HUES64 (cell line): Measurements from ENCODE around the gene ZDHHC20. TPM values are rescaled to one million over a fixed set of nuclear protein-coding genes. Genes with fewer than 3 reads are reported as not detected.

Experiments used
- H3K27ac ChIP-seq: 2 replicates; pipeline ENCODE4 v1.7.0; 2013; ENCODE audit warnings: low read depth, low read length, inconsistent platforms
- H3K27me3 ChIP-seq: 2 replicates; pipeline ENCODE4 v1.6.1; 2013; ENCODE audit warnings: mild to moderate bottlenecking, low read length; ENCODE audit not compliant: insufficient read depth
- H3K36me3 ChIP-seq: 2 replicates; pipeline ENCODE4 v1.6.1; 2013; ENCODE audit warnings: mild to moderate bottlenecking, low read length; ENCODE audit not compliant: insufficient read depth
- H3K4me1 ChIP-seq: 2 replicates; pipeline ENCODE4 v1.6.1; 2013; ENCODE audit warnings: mild to moderate bottlenecking, low read length, moderate library complexity; ENCODE audit not compliant: insufficient read depth
- H3K4me3 ChIP-seq: 2 replicates; pipeline ENCODE4 v1.5.1; 2013; ENCODE audit warnings: mild to moderate bottlenecking, low read length, moderate library complexity
- H3K9ac ChIP-seq: 2 replicates; pipeline ENCODE4 v1.6.1; 2013; ENCODE audit warnings: mild to moderate bottlenecking, low read depth, low read length
- H3K9me3 ChIP-seq: 2 replicates; pipeline ENCODE4 v1.6.1; 2013; ENCODE audit warnings: low read depth, low read length; ENCODE audit not compliant: insufficient read depth
- WGBS: fragments of 150-250, 120-280 bp; methylation state at CpG from one replicate; pipeline ENCODE4 v1.1.7; 2013; ENCODE audit warnings: missing lambda C conversion rate; 5-methylcytosine and 5-hydroxymethylcytosine counted together
- polyA plus RNA-seq, 2 experiments: library from polyadenylated mRNA; stranded (reverse); fragments of 50-300 nt; gene quantifications; one replicate each; pipeline ENCODE4 v1.2.3, GENCODE V29; 2013

The ZDHHC20 gene, protein sequence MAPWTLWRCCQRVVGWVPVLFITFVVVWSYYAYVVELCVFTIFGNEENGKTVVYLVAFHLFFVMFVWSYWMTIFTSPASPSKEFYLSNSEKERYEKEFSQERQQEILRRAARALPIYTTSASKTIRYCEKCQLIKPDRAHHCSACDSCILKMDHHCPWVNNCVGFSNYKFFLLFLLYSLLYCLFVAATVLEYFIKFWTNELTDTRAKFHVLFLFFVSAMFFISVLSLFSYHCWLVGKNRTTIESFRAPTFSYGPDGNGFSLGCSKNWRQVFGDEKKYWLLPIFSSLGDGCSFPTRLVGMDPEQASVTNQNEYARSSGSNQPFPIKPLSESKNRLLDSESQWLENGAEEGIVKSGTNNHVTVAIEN
- polyA plus RNA-seq (2013, experiment 1 of 2) = 61.2 TPM
- polyA plus RNA-seq (2013, experiment 2 of 2) = 50.1 TPM

DNA sequence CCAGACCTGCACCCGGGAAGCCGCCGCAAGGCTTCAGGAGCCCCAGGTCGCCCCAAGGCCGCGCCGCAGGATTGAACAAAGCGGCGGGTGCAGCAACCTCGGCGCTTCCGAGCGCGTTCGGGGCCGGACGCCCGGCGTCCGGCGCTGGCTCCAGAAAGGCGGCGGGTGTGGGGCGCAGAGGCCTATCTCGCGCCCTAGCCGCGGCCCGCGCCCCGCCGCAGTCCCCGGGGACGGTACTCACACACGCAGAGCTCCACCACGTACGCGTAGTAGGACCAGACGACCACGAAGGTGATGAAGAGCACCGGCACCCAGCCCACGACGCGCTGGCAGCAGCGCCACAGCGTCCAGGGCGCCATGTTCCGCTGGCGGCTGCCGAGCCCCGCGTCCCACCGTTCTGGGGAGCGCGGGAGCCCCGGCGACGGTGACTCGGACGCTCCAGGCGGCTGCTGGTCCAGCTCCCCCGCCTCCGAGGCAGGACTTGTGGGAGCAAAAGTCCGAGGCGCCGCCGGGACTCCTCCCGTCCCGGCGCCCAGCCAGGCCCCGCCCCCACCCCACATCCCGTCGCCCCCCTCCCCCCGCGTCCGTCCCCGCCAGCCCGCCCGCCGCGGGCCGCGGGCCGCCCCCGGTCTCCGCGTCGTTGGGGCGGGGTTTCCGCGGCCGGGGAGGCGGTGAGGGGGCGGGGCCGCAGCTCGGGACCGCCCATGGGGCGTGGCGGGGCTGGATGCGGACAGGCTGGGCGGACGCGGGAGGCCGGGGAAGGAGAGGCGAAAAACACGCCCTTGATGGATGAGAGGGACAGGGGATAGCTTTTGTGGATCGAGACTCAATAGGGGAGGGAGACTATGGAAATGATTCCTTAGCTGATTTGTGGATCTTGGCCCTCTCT lies at the start of gene ZDHHC20:
Gene ZDHHC20, minus strand, starts transcription at position 491 of the 889 bp plus-strand sequence. Its CDS starts 132 bp downstream, at position 359.
- no peaks in the 10 kb centered on the region for H3K36me3 ChIP-seq
- H3K4me3 ChIP-seq = peak within 1 kb of the TSS; percentile 97
- no peaks in the 10 kb centered on the region for H3K9me3 ChIP-seq
- H3K9ac ChIP-seq = peak within 1 kb of the TSS; percentile 97
- H3K27ac ChIP-seq = peak within 1 kb of the TSS; percentile 84
- peaks cover 20% of the 10 kb centered on the region; the same call in 1 of the 2 replicates for H3K4me1 ChIP-seq
- under 1% methylated on average over 102 of the region's 107 CpGs for WGBS
- H3K27me3 ChIP-seq = no peaks in the 10 kb centered on the region

DNA sequence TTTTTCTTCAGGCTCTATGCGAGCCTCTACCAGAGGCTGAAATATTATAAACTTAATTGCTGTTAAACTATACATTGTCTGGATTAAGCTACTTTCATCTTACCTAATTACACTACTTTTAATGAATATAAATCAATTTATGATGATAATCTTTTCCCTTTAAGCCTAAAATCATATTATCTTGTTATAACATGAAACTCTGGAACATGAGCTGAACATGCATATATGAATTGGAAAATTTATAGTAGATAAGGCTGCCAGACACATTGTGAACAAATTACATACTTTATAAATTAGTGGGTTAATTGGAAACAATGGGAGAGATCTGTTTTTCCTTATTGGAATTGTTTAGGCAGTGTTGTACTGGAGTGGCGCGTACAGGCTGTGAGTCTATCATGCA lies 45.3 kb upstream of the ZDHHC20 start:
- no peaks in the 10 kb centered on the region for H3K4me1 ChIP-seq
- 96% methylated on average over 2 of the region's 3 CpGs for WGBS
- H3K27ac ChIP-seq = no peak overlapping the region

DNA sequence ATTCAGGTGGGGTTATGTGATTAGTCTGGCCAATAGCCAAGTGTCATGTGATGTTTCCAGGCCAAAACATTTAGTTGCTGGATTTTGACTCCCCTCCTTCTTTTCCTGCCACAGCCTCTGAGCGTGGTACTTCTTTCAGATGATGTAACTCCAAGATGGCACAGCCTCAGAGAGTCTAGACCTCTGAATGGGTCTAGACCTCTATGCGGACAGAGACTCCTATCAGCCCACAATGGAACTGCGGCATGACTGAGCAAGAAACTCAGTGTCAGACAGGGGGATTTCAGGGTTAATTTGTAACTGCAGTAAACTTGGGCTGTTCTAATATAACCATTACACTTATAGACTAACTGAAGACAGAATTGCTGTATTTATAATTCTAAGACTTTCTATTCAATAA lies 42.6 kb upstream of the ZDHHC20 start:
- Histone ChIP-seq H3K36me3 (peaks cover 11% of the 10 kb centered on the region; the same call in 1 of the 2 replicates), H3K27me3 (no peaks in the 10 kb centered on the region), H3K9me3 (no peaks in the 10 kb centered on the region), H3K4me3 (no peak overlapping the region), H3K9ac (no peak overlapping the region), H3K27ac (no peak overlapping the region), H3K4me1 (no peaks in the 10 kb centered on the region)
- WGBS = 97% methylated on average over 3 of the region's 3 CpGs

More for the DNA sequence above, 45.3 kb upstream of the ZDHHC20 start:
- no peaks in the 10 kb centered on the region for H3K9me3 ChIP-seq
- H3K9ac ChIP-seq = no peak overlapping the region
- H3K27me3 ChIP-seq = no peaks in the 10 kb centered on the region
- H3K36me3 ChIP-seq = peaks cover 22% of the 10 kb centered on the region
- H3K4me3 ChIP-seq = no peak overlapping the region

DNA sequence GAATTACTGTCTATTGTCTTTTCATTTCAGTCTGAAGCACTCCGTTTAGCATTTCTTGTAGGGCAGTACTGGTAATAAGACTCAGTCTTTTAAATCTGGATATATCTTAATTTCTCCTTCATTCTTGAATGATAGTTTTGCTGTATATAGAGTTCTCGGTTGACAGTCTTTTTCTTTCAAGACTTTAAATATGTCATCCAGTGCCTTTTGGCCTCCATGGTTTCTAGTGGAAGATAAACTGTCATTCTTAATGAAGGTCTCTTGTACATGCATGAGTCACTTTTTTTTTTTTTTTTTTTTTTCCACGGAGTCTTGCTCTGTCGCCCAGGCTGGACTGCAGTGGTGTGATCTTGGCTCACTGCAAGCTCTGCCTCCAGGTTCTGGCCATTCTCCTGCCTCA lies 27.2 kb upstream of the ZDHHC20 start:
- no peak overlapping the region for H3K27ac ChIP-seq
- H3K9me3 ChIP-seq = peaks cover 22% of the 10 kb centered on the region; the same call in 1 of the 2 replicates
- H3K4me3 ChIP-seq = no peak overlapping the region
- no peaks in the 10 kb centered on the region for H3K27me3 ChIP-seq
- no peak overlapping the region for H3K9ac ChIP-seq
- peaks cover 4% of the 10 kb centered on the region; the same call in 1 of the 2 replicates for H3K36me3 ChIP-seq
- 85% methylated on average over 2 of the region's 4 CpGs for WGBS
- H3K4me1 ChIP-seq = no peaks in the 10 kb centered on the region

DNA sequence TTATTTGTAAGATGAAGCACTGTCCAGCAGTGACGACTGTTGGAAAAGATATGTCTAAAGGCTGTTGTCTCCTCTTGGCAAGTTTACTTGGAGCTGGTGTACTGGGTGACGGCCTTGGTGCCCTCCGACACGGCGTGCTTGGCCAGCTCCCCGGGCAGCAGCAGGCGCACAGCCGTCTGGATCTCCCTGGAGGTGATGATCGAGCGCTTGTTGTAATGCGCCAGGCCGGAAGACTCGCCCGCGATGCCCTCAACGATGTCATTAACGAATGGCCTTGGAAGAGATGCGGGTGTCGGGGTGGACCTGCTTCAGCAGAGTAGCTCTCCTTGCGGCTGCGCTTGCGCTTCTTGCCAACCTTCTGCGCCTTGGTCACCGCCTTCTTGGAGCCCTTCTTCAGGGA lies 24.6 kb upstream of the ZDHHC20 start:
- H3K9me3 ChIP-seq = peaks cover 17% of the 10 kb centered on the region; the same call in 1 of the 2 replicates
- no peak overlapping the region for H3K9ac ChIP-seq
- H3K27me3 ChIP-seq = no peaks in the 10 kb centered on the region
- H3K27ac ChIP-seq = no peak overlapping the region
- H3K36me3 ChIP-seq = no peaks in the 10 kb centered on the region; the same call in 1 of the 2 replicates
- 95% methylated on average over 24 of the region's 24 CpGs for WGBS
- H3K4me3 ChIP-seq = no peak overlapping the region
- H3K4me1 ChIP-seq = no peaks in the 10 kb centered on the region

DNA sequence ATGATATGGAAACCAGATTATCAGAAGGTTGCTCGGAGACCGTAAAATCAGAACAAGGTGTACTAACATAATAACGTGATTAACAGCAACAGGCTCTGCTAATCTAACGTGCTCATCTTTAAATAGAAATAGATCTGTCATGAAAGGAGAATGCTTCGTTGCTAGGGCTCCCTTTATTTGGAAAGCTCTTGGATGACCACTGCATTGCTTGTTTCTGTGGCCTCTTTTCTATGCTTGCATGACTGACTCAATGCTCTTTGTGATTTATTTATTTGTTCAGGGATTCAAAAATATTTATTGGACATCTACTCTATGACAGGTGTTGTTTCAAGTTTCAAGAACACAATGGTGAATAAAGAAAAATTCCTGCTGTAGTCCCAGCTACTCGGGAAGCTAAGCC lies 22.3 kb upstream of the ZDHHC20 start:
- Histone ChIP-seq H3K27me3 (no peaks in the 10 kb centered on the region), H3K27ac (no peak overlapping the region), H3K4me1 (0 out of 2 replicates have a peak, but pooled peaks cover 3% of the 10 kb centered on the region), H3K36me3 (no peaks in the 10 kb centered on the region), H3K9ac (no peak overlapping the region), H3K9me3 (peaks cover 9% of the 10 kb centered on the region; the same call in 1 of the 2 replicates), H3K4me3 (no peak overlapping the region)
- 90% methylated on average over 6 of the region's 6 CpGs for WGBS

DNA sequence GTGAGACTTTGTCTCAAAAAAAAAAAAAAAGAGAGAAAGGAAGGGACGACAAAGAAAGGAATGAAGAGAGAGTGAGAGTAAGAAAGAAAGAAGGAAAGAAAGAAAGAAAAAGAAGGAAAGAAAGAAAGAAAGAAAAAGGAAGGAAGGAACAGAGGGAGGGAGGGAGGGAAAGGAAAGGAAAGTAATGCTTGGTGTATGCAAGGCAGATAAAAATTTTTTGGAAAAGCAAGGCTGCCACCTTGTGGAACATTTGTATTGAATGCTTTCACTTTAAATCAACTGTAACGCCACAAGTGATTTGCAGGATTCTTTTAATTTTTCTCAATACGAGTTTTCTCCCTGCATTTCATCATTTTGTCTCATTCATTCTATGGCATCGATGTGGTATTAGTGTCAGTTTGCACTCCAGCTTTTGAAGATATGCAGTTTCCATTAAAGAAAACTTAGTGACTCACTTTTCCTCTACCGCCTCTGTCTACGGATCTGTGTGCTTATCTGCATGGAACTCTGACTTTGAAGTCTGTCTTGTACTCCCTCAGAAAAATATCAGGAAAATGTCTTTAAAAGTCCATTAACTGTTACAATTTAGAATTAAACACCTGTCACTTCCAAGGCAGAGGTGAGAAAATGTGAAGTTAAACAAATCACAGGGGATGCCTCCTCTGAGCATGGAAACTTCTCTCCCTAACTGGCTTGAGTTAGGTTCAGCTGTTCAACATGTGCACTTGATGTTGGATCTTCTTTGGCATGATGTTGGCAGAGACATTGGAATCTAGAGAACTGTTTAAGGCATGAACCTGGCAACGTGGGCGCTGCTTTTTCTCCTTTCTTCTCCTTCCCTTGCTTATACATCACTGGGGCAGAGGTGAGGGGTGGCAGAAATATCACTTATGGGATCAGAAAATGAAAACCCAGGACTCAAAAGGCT lies 20.0 kb upstream of the ZDHHC20 start:
- 57% methylated on average over 7 of the region's 8 CpGs for whole genome bisulfite sequencing
- H3K9me3 ChIP-seq = no peaks in the 10 kb centered on the region
- H3K4me3 ChIP-seq = no peak overlapping the region
- H3K27me3 ChIP-seq = no peaks in the 10 kb centered on the region
- no peaks in the 10 kb centered on the region for H3K36me3 ChIP-seq
- 0 out of 2 replicates have a peak, but pooled peaks cover 3% of the 10 kb centered on the region for H3K4me1 ChIP-seq
- H3K9ac ChIP-seq = no peak overlapping the region
- no peak overlapping the region for H3K27ac ChIP-seq

DNA sequence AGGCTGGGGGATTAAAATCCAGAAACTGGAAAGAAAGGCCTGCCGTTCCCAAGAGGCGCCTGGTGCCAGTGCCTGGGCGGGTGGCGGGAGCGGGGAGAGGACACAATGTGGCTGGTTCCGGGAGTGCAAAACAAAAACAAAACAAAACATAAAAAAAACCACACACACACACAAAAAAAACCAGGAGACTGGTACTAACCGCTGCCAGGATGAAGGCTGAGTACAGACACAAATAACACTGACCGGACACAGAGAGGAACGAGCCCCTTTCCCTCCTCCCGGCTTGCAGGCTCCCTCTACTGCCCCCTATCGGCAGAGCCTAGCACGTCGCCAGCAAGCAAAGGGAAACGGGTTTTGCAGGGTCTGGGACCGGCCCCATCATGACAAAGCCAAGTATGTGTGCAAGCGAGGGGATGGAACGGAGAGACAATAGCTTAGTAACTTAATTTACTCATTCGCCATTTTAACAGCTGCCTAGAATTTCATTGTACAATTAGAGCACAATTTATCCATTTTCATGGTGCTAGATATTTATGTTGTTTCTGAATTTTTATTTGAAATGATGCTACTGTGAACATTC lies 17.9 kb upstream of the ZDHHC20 start:
- H3K36me3 ChIP-seq = no peaks in the 10 kb centered on the region
- 0 out of 2 replicates have a peak, but pooled peaks cover 3% of the 10 kb centered on the region for H3K4me1 ChIP-seq
- no peak overlapping the region for H3K27ac ChIP-seq
- no peaks in the 10 kb centered on the region for H3K27me3 ChIP-seq
- no peaks in the 10 kb centered on the region for H3K9me3 ChIP-seq
- H3K4me3 ChIP-seq = peak overlapping the region; percentile 51
- H3K9ac ChIP-seq = peak overlapping the region; percentile 53; the same call in 1 of the 2 replicates
- WGBS = 18% methylated on average over 17 of the region's 18 CpGs

DNA sequence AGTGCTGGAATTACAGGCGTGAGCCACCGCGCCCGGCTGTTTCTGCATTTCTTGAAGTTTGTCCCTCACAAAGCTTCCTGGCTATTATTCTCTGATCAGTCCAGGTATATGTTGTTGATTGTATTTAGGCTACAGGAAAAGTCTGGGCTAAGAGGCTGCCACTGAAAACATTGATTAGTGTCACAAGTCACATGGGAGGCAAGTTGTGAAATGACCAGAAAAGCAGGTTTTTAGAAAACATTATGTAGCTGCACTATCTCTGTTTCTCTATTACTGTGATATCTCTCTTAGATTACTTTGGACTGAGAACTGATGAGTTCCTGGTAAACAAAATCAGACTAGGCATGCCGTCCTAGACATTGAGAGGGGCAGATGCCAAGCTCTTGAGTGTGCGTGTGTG lies 16.0 kb upstream of the ZDHHC20 start:
- Histone ChIP-seq H3K9ac (no peak overlapping the region), H3K27me3 (no peaks in the 10 kb centered on the region), H3K36me3 (no peaks in the 10 kb centered on the region), H3K4me1 (0 out of 2 replicates have a peak, but pooled peaks cover 3% of the 10 kb centered on the region), H3K4me3 (no peak overlapping the region), H3K9me3 (0 out of 2 replicates have a peak, but pooled peaks cover 2% of the 10 kb centered on the region), H3K27ac (no peak overlapping the region)
- 76% methylated on average over 6 of the region's 6 CpGs for WGBS

DNA sequence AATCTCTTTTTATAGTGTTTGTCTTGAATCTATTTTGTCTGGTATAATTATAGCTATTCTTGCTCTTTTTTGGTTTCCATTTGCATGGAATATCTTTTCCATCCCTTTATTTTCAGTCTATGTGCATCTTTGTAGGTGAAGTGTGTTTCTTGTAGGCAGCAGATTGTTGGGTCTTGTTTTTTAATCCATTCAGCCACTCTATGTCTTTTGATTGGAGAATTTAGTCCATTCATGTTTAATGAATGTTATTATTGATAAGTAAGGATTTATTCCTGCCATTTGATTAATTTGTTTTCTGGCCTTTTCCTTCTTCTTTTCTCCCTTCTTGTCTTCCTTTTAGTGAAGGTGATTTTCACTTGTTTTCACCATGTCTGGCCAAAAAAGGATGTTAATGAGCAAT lies 11.7 kb upstream of the ZDHHC20 start:
- Histone ChIP-seq H3K27ac (no peak overlapping the region), H3K4me3 (no peak overlapping the region), H3K36me3 (no peaks in the 10 kb centered on the region), H3K27me3 (no peaks in the 10 kb centered on the region), H3K9ac (no peak overlapping the region), H3K4me1 (peaks cover 7% of the 10 kb centered on the region), H3K9me3 (0 out of 2 replicates have a peak, but pooled peaks cover 2% of the 10 kb centered on the region)
